Renal pelvis (tissue), 12 donors: ENCODE data around the gene HSD3B1. TPM values are rescaled to one million over a fixed set of nuclear protein-coding genes. Genes with fewer than 3 reads are reported as not detected.
A peak's percentile ranks its signal among the peaks of the same experiment; 100 is the strongest.

Experiments used
- DNase-seq: peaks from one replicate; pipeline ENCODE4 v3.0.0-alpha.2; 2013
- long read RNA-seq, 16 experiments: transcript quantifications; one replicate each; lab custom pipeline, GENCODE V29; 2026
- polyA plus RNA-seq, 3 donors: library from polyadenylated mRNA; unstranded; fragments of 120-200 nt; gene quantifications; one replicate each; pipeline ENCODE4 v1.2.1, GENCODE V29; 2013; ENCODE audit not compliant: insufficient read length in 3 of 3

The HSD3B1 gene
- polyA plus RNA-seq: under 1 TPM; 0.17 to 0.82 (median 0.49) TPM
- long read RNA-seq, donor 1: 0 reads
- long read RNA-seq, donor 2: 0 reads
- long read RNA-seq, donor 3: 0 reads
- long read RNA-seq, donor 4: 0 reads
- long read RNA-seq, donor 5: 0 reads
- long read RNA-seq, donor 6: 0 reads
- long read RNA-seq, donor 7: 0 reads
- long read RNA-seq, donor 8: 0 reads
- long read RNA-seq, donor 9: 0 reads
- long read RNA-seq, donor 10: 0 reads
- long read RNA-seq, donor 11: 0 reads
- long read RNA-seq, donor 12: 0 reads
- long read RNA-seq, donor 13: 0 reads
- long read RNA-seq, donor 14: 0 reads
- long read RNA-seq, donor 15: 0 reads
- long read RNA-seq, donor 16: 0 reads

DNA sequence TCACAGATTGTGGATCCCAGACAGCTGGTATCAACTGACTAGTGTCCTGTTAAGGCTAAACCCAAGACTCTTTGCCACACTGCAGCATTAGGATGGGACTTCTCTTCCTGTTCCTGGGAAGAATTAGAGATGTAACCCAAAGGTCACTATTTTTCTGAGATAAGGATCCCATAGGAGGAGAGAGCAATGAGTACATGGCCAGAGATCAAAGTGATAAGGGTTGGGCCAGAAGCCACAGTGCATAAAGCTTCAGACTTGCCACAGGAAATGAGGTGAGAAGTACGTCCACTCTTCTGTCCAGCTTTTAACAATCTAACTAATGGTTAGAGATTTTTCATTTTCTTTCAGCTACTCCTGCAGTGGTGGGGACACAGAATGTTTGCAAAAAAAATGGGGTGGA, at the start of gene HSD3B1:
Gene HSD3B1, plus strand, starts transcription at position 270 of the 400 bp plus-strand sequence. CDS start 267 bp downstream, outside the sequence.
- no peak for DNase-seq

DNA sequence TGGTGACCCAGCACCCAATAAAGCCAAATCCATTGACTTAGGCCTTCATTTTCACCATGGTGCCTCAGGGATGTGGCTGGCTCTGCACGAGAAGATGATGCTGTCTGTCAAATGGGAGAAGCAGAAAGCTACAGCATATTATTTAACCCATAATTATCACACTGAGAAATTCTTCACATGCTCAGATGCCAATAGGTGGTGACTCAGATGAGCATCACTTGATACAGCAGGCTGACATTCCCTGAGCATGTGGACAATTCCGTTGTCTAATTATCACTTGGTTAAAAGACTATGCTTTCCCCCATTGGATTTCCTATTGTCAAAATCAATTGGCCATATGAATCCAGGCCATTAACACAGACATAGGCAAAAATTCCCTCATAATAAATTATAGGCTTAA, 44.0 kb upstream of the HSD3B1 start:
- no peak for DNase-seq

DNA sequence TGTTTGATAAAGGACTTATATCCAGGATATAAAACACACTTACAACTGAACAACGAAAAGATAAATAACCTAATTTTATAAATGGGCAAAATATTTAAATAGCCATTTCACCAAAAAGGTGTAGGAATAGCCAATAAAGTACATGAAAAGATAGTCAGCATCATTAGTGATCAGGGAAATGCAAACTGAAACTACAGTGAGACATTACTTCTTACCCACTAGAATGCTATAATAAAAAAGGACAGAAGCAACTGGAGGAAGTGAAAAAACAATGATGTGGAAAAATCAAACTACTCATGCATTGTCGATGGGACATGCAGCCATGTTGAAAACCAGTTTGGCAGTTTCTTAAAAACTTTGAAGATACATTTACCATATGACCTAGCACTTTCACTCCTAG, 43.4 kb upstream of the HSD3B1 start:
- DNase-seq: no peak

DNA sequence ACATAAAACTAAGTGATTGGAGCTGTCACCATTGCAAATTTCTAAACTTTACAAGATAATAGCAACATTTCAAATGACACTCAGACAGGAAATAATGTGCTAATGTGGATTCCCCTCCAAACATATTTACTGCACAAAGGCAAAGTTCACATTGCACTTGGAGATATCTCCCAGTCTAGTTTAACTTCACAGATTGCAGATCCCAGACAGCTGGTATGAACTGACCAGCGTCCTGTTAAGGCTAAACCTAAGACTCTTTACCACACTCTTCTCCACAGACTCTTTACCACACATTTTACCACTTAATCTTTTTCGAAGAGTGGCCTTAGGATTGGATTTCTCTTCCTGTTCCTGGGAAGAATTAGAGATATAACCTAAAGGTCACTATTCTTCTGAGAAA, 40.6 kb upstream of the HSD3B1 start:
- peak; percentile 14 for DNase-seq

DNA sequence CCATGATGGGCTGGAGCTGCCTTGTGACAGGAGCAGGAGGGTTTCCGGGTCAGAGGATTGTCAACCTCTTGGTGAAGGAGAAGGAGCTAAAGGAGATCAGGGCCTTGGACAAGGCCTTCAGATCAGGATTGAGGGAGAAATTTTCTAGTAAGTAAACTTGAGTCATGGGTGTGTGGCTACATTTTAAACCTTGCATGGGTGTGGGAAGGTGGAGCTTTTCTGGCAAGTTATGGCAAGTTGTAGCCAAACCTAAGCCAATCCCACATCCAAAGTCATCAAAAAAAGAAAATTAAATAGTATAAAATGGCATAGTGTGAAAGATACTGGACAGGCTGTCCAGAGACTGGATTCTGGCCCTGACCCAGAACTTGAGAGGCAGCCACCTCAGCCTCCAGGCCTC, 39.8 kb upstream of the HSD3B1 start:
- no peak for DNase-seq

DNA sequence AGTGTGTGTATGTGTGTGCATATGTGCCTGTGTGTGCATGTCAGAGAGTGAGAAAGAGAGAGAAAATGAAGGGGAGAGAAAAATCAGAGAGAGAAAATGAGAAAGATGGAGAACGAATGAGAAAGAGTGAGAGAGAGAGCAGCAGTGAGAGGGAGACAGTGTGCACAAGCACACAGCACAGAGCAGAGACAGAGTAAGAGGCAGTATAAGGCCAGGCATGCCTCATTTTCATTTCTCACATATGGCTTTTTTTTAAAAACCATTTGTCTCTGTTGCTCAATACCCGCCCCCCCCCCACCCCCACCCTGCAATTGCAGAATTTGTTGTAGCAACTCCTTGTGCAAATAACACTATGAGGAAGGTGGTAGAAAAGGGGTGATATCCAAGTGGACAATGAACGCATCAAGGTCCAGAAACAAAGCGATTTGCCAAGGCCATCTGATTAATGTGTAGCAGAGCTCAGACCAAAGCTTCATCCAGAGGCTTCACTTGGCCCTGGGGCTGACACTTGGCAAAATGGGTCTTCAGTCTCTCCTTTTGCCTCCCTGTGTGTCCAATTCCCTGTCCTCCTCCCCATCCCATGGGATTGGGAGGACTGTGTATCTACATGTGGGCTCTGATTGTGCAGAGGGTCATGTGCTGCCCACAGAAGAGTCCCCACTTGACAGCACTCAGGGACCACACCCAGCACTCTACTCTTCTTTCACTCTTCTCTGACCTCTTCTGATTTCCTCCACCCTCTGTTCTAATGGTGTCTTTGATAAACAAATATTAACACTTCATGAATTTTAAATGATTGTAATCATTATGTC, 38.9 kb upstream of the HSD3B1 start:
- DNase-seq: no peak

DNA sequence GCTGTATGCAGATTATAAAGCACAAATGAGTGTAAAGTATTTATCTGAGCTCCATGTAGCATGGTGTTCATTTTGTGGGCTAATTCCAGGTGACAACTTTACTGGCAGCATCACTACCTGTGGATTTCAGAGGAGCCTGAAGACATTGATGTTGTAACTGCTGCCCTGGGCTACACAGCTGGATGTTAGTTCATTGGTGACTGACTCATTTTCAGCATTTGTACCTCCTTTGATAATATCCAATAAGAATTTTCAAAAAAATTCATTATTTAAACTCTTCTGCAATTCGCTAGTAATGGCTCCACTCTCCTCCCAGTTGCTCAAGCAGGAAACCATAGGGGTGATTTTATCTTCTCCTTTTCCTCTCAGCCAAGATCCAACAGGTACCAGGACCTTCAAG, 37.3 kb upstream of the HSD3B1 start:
- DNase-seq: no peak

DNA sequence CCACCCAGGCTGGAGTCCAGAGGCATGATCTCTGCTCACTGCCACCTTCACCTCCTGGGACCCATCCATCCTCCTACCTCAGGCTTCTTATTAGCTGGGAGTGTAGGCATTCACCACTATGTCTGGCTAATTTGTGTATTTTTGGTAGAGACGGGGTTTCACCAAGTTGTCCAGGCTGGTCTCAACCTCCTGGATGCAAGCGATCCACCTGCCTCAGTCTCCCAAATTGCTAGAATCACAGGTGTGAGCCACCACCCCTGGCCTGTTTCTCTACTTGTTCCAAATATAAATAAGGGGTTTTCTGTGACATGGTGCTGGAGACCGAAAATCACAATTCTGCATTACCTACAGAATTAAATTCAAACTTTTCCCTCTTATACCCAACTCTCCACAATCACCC, 36.6 kb upstream of the HSD3B1 start:
- DNase-seq: no peak

DNA sequence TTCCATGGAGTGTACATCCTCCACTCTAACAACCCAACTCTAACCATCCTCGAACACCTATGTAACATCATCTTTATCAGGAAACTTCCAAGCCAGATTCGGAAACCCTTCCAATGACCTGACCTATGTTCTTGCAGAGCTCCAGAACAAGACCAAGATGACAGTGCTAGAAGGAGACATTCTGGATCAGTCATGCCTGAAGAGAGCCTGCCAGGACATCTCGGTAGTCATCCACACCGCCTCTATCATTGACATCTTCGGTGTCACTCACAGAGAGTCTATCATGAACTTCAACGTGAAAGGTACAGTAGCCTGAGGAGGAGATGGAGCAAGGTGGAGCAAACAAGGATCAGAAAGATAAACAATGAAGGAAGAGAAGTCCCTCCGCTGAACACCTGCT, 36.1 kb upstream of the HSD3B1 start:
- DNase-seq: no peak

DNA sequence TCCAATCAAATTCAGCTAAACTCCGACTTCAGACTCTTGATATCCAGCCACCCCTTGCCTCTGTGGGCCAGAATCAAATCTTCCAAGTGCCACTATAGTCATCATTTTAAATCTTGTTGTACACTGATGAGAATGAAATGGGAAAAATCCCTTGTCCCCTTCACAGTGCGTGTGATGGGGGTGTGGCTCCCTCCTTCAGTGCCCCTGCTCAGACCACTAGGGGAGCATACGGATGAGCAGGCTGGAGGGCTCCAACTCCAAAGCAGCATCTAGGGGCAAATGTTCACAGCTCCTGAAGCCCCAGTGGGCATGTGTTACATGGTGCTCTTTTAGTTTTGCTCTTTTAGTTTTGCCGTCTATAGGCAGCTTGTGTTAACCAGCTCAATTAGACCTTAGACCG, 35.4 kb upstream of the HSD3B1 start:
- DNase-seq: no peak

DNA sequence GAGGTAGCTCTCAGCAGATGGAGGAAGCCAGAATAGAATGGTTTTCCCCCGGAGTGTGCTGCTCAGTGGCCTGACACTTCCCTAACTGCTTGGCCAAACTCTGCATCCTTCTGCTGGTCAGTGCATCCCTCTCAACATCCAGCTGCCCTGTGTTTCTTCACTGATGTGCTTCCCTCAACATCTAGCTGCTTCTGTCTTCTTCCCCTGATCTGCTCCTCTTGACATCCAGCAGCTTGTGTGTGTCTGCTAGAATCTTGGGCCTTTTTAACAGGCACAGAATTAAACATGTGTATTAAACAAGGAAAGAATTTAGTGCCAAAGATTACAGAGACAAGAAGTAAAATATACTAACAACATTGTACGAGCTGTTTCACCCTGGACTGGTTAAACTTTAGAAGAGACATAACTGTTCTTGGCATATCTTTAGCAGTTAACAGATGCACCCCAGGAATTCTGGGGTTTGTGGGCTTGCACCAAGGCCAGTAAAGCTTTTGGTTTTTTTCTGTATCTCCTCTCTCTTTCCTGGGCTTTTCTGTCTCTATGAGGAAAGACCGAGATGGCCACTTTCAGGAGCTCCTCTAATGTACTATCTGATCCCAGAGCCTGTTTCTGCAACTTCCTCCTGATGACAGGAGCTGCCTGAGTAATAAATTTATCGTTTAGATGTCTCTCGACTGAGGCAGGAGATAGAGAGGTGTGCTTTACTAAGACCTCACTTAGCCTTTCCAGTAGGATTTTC, 34.8 kb upstream of the HSD3B1 start:
- DNase-seq: peak; percentile 27

DNA sequence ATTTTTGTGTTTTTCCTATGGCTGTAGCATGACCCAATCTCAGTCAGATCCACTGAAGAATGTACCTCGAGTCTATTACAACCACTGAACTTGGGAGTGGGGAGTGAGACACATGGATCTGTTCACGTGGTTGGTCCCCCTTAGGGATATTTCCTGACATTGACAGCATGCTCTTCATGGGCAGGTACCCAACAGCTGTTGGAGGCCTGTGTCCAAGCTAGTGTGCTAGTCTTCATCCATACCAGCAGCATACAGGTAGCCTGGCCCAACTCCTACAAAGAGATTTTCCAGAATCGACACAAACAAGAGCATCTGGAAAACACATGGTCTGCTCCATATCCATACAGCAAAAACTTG, 34.2 kb upstream of the HSD3B1 start:
- no peak for DNase-seq

DNA sequence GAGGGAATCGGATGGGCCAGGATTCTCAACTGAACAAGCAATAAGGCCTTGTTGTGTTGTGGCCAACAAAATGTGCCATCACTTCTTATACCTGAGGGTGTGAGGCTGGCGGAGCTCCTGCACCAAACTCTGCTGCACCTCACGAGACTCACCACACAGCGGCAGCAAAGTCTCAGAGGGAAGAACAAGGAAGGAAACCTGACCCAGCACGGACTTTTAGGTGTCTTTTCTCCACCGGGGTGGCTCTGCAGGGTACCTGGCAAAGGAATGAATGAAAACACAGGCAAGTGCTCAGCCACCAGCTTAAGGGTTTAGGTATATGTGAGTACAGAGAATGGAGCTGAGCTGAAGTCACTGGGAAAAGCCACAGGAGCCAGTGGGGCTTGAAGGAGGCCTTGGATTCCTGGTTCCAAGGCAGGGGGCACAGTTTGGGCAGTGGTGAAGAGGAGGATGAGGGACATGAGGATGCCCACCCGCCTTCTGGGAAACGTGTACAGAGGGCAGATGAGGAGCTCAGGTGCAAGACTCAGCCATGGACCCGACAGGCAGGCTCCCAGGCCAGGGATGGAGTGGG, 31.1 kb upstream of the HSD3B1 start:
- peak; percentile 47 for DNase-seq

DNA sequence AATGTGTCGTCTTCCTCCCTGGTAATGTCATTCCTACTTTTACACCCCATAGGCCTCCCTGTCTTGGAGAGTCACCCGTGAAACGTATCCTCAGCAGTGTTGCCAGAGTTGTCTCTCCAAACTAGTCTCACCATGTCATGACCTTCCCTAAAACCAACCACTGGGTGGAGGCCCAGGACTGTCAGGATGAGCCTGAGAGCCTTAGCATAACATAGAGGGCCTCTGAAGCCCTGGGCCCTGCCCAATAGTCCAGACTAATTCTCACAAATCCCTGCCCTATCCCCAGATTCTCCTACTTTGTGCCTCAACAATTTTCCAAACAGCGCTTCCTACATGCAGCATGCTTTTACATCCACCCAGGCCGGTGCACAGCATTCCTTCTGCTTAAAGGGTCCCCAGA, 29.3 kb upstream of the HSD3B1 start:
- DNase-seq: no peak

DNA sequence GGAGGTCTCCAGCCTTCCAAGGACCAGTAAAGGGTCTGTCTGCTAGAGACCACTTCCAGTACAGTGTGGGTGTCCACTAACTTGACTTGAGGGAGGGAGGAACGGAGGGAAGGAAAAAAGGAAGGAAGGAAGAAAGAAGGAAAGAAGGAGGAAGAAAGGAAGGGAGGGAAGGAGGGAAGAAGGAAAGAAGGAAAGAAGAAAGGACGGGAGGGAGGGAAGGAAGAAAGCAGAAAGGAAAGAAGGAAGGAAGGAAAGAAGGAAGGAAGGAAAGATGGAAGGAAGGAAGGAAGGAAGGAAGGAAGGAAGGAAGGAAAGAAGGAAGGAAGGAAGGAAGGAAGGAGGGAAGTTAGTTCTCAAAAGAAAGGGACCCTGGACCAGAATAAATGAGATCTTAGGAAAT, 26.8 kb upstream of the HSD3B1 start:
- DNase-seq: no peak

DNA sequence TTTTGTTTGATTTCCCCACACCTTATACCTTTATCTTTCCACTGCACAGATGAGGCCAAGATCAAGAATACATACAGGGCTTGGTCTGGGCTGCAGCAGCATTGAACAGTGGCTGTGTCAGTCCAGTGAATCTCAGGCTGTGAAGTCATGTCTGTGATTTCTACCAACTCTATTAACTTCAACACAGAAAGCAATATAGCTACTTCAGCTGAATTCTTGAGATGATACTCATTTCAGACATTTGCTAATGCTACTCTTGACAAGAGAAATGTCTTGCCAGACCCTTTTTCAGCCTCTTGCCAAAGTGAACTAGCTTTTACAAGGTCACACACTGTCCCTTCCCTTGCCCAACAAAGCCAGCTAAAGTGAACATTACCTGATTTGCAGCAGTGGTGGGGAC, 25.1 kb upstream of the HSD3B1 start:
- no peak for DNase-seq

DNA sequence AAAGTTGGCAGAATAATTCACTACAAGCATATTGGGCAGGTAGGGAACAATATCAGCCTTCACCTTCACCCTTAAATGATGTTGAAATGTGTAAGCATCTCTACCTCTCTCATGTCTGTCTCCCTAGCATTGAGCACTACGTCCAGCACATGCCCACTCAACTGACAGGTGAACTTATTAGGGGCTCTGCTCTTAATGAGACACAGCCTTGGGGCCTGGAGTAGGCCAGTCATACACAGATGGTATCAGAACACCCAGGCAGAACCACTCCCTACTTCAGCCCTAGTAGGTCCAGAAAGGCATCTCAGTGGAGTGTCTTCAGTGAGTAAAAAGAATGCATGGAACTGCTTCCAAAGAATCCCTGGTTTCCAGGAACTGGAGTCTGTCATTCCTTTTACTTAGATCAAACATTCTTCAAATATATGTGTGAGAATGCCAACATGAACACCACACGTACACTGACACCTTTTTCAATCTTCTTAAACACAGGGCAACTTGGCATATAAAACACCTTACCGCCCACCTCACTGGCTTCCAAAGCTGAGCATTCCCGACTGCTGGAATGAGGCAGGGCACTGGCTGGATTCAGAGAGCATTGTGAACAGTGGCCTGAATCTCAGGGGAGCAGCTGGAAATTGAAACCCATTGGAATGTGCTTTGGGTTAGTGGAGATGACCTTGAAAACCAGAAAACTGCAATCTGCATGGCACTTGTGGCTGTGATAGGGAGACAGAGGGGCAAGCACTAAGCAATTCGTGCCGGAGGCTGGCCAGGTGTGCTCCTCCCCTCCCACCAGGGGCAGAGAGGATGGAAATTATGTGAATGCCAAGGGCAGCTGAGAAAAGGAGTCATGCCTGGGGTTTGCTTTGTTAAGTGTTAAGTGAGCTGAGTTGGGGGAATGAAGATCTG, 24.2 kb upstream of the HSD3B1 start:
- no peak for DNase-seq

DNA sequence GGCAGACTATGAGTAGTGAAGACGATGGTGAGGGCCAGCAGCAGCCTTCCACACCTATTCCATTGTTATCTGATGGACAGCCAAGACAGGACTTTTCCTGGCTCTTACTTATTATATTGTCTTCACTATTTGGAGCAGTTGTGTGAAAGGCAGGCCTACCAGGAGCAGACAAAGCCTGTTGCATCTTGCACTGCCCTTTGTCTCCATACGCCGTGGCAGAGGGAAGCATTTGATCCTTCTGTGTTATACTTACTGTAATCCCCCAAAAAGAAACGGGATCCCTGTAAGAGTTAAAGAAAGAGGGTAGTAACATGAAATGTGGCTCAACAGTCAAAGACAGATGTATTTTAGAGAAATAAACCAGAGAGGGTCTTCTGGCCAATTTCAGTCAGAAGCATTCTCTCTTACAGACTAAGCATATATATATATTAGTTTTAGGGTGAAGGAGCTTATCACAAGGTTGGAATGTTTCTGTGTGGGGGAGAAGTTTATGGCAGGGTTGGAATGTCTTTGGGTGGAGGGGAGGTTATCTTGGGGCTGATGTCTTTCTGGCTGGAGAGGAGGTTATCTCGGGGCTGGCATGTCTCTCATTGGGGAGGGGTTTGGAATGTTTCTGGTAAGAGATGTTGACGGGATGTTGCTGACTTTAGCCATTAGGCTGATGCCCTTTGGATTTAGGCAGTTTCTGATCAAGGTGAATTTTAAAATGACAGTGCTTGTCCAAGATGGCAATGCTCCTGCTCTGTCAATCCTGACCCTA, 23.4 kb upstream of the HSD3B1 start:
- no peak for DNase-seq

DNA sequence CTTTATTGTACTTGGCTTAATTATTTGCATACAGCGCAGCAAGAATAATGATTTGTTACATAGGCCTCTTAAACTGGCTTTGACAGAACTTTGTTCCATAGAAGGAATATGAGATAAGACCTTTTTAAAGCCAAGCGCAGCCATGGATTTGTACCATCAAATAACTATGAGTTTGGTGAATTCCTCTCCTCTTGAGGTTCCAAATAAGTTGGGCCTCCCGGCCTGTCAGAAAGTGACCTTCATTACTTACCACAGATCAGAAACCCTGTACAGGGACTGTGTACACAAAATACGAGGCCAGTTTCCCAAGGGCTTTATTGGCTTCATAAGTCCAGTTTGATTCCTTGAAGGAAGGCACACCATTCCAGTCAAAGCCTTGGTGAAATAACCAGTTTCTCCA, 21.8 kb upstream of the HSD3B1 start:
- DNase-seq: no peak

DNA sequence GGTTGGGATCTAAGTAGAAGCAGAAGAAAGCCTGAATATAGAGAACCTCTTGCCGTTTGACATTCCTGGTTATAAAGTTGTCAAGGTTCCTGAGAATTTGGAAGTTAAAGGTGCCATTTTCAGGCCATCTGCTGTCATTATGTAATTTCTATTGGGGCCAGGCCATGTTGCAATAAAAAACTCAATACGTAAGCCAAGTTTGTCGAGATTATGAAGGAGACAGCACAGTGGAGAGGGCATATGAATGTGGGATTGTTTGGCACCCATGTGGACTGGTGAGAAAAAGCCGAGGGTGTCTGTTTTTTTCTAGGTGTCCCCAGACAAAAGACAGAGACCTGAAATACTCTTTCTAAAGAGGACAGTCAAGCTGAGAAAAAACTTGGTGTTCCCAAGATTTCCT, 18.8 kb upstream of the HSD3B1 start:
- DNase-seq: no peak

DNA sequence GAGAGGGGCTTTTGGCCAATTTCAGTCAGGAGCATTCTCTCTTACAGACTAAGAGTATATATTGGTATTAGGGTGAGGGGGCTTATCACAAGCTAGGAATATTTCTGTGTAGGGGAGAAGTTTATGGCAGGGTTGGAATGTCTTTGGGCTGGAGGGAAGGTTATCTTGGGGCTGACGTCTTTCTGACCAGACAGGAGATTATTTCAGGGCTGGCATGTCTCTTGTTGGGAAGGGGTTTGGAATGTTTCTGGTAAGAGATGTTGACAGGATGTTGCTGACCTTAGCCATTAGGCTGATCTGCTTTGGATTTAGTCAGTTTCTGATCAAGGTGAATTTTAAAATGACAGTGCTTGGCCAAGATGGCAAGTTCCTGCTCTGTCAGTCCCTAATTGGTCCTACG, 17.8 kb upstream of the HSD3B1 start:
- no peak for DNase-seq
